HG02588 (cell line): ENCODE data around the gene TRIO.

Source experiments
- ATAC-seq: cut with Tn5 transposase; IDR thresholded peaks from one replicate; pipeline ENCODE4 v1.9.1; 2021; ENCODE audit warnings: mild to moderate bottlenecking, moderate library complexity; ENCODE audit not compliant: unreplicated experiment

Gene TRIO

GRCh38 chr5:14183187-14183939, 40.2 kb downstream of the TRIO start:
- ATAC-seq: no peak

GRCh38 chr5:14184082-14184481, 40.9 kb downstream of the TRIO start:
- ATAC-seq: no peak

GRCh38 chr5:14184725-14185124, 41.6 kb downstream of the TRIO start:
- ATAC-seq: no peak

GRCh38 chr5:14185326-14186058, 42.4 kb downstream of the TRIO start:
- ATAC-seq: no peak

- no peak for ATAC-seq
Measured at GRCh38 chr5:14186059-14186830, 43.1 kb downstream of the TRIO start.

GRCh38 chr5:14187157-14187556, 44.0 kb downstream of the TRIO start:
- no peak for ATAC-seq

GRCh38 chr5:14187660-14188059, 44.5 kb downstream of the TRIO start:
- no peak for ATAC-seq

- ATAC-seq: no peak
Measured at GRCh38 chr5:14188778-14189177, 45.6 kb downstream of the TRIO start.

- ATAC-seq: no peak
Measured at GRCh38 chr5:14189680-14190079, 46.5 kb downstream of the TRIO start.

- ATAC-seq: no peak
Measured at GRCh38 chr5:14190194-14191164, 47.3 kb downstream of the TRIO start.

GRCh38 chr5:14191325-14191724, 48.2 kb downstream of the TRIO start:
- no peak for ATAC-seq

GRCh38 chr5:14193496-14193895, 50.4 kb downstream of the TRIO start:
- ATAC-seq: no peak

- ATAC-seq: no peak
Measured at GRCh38 chr5:14195588-14195987, 52.4 kb downstream of the TRIO start.

GRCh38 chr5:14197056-14197455, 53.9 kb downstream of the TRIO start:
- ATAC-seq: no peak

GRCh38 chr5:14199902-14200301, 56.8 kb downstream of the TRIO start:
- ATAC-seq: no peak

GRCh38 chr5:14200312-14200990, 57.3 kb downstream of the TRIO start:
- ATAC-seq: no peak

GRCh38 chr5:14201325-14202045, 58.3 kb downstream of the TRIO start:
- ATAC-seq: no peak

GRCh38 chr5:14202462-14202861, 59.3 kb downstream of the TRIO start:
- ATAC-seq: no peak

- ATAC-seq: no peak
Measured at GRCh38 chr5:14204011-14204670, 61.0 kb downstream of the TRIO start.
